Body of pancreas (tissue), 4 donors: ENCODE data around the gene MFSD1. TPM values are rescaled to one million over a fixed set of nuclear protein-coding genes. Genes with fewer than 3 reads are reported as not detected.

Experiments used
- ATAC-seq: fragments of 150-250 bp; one replicate; pipeline ENCODE4 v1.9.1; 2016
- DNase-seq, 4 donors: peaks; one replicate each; pipeline ENCODE4 v3.0.0-alpha.2; 2019
- H3K27ac ChIP-seq, 4 donors: fragments of 200-600 bp; sonication (generic); 1 replicate in 3 of 4; 2 replicates in 1 of 4; pipeline versions ENCODE4 v1.5.1 to v1.6.1; 2016 to 2019; ENCODE audit warnings: mild to moderate bottlenecking in 1 of 4, mixed read lengths in 1 of 4, moderate library complexity in 1 of 4
- H3K27me3 ChIP-seq, 2 donors: fragments of 200-600 bp; sonication (generic); one replicate each; pipeline ENCODE4 v1.6.0; 2016; ENCODE audit warnings: mild to moderate bottlenecking in 1 of 2
- H3K36me3 ChIP-seq, 2 donors: fragments of 200-600 bp; sonication (generic); replicated peaks in 1 of 2; 2 replicates each; pipeline ENCODE4 v1.5.1; 2016; ENCODE audit warnings: low read depth in 2 of 2; ENCODE audit not compliant: insufficient read depth in 1 of 2
- H3K4me1 ChIP-seq: fragments of 200-600 bp; sonication (generic); one replicate; pipeline ENCODE4 v1.6.0; 2016
- H3K4me3 ChIP-seq, 2 donors: fragments of 200-600 bp; sonication (generic); 1 replicate in 1 of 2; 2 replicates in 1 of 2; pipeline ENCODE4 v1.5.1; 2016 to 2019
- H3K9me3 ChIP-seq, 3 donors: fragments of 200-600 bp; sonication (generic); 1 replicate in 2 of 3; 2 replicates in 1 of 3; pipeline ENCODE4 v1.5.1; 2016
- POLR2A ChIP-seq, 3 donors: fragments of 450-650 bp; IDR thresholded peaks; one replicate each; pipeline ENCODE4 v1.6.1; 2016; ENCODE audit warnings: antibody characterized with exemption in 3 of 3, mild to moderate bottlenecking in 2 of 3
- WGBS, 2 donors: methylation state at CpG; one replicate each; pipeline ENCODE4 v1.1.5; 2017; 5-methylcytosine and 5-hydroxymethylcytosine counted together
- intact Hi-C: fragments of 100-400 bp; cut with DNase I; formaldehyde crosslinking; loops from one replicate; pipeline ENCODE4 v1.15.1; 2023
- total RNA-seq, 2 donors: library from RNA; depleted of rRNA; stranded (reverse); fragments of >200 nt; gene quantifications; one replicate each; pipeline ENCODE4 v1.1.0, GENCODE V29; 2016
- TF ChIP-seq, protein P1 (sequence below), 7 experiments: fragments of 450-650 bp in 4 of 7; fragments of 200-600 bp in 3 of 7; sonication (generic) in 3 of 7; IDR thresholded peaks; one replicate each; pipeline ENCODE4 v1.5.1; 2016 to 2019; ENCODE audit warnings: antibody characterized with exemption in 7 of 7

The MFSD1 gene
- total RNA-seq, 2 donors from 2014 or later, result 33.3 to 54.2 TPM

DNA sequence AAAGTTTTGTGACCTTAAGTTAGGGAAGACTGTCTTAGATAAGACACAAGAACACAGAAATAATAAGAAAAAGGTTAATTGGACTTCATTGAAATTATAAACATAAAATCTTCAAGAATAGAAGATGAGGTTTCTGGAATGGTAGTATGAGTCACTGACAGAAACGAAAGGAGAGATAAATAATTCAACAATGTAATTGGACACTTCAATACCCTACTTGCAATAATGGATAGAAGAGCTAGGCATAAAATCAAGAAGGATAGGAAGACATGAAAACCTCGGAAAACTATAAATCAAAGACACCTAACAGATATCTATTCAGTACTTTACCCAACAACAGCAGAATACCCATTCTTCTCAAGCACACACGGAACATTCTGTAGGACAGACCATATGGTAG lies 15.9 kb upstream of the MFSD1 start:
- H3K27me3 ChIP-seq, result no peaks in the 10 kb centered on the region
- H3K36me3 ChIP-seq, result no peaks in the 10 kb centered on the region
- intact Hi-C loops, result no loop called here
- ATAC-seq, result no peak
- TF ChIP-seq POLR2A (IDR thresholded peaks at IDR 0.05), result no peak
- TF ChIP-seq, protein P1, sequence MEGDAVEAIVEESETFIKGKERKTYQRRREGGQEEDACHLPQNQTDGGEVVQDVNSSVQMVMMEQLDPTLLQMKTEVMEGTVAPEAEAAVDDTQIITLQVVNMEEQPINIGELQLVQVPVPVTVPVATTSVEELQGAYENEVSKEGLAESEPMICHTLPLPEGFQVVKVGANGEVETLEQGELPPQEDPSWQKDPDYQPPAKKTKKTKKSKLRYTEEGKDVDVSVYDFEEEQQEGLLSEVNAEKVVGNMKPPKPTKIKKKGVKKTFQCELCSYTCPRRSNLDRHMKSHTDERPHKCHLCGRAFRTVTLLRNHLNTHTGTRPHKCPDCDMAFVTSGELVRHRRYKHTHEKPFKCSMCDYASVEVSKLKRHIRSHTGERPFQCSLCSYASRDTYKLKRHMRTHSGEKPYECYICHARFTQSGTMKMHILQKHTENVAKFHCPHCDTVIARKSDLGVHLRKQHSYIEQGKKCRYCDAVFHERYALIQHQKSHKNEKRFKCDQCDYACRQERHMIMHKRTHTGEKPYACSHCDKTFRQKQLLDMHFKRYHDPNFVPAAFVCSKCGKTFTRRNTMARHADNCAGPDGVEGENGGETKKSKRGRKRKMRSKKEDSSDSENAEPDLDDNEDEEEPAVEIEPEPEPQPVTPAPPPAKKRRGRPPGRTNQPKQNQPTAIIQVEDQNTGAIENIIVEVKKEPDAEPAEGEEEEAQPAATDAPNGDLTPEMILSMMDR (IDR thresholded peaks at IDR 0.05), result no peak
- H3K4me3 ChIP-seq, result no peak overlapping the region
- no peaks in the 10 kb centered on the region for H3K4me1 ChIP-seq
- DNase-seq, result no peak
- H3K27ac ChIP-seq, result no peak overlapping the region
- H3K9me3 ChIP-seq, result no peaks in the 10 kb centered on the region
- WGBS, 2 donors, result 75 to 83% methylated on average over 3 of the region's 3 CpGs

DNA sequence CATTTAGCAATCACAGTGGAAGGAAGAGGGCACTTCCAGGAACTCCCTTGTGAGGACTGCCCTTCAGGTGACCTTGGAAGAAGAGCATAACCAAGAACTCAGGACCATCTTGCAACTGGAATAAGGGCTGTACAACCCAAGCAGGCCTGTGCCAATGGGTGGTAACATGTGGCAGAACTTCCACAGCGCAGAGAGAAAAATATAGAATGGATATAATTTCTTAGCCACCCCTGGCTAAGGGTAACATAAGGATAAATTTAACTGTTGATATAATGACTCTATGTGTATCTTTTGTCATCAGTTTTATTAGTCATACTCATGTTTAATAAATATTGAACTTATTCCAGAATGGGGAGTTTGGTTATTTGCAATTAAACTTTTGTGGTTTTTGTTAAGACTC lies 13.4 kb upstream of the MFSD1 start:
- Histone ChIP-seq H3K9me3 (no peaks in the 10 kb centered on the region), H3K27me3 (no peaks in the 10 kb centered on the region), H3K27ac (no peak overlapping the region), H3K4me1 (no peaks in the 10 kb centered on the region), H3K36me3 (no peaks in the 10 kb centered on the region), H3K4me3 (no peak overlapping the region)
- WGBS, 2 donors, result 100% methylated on average over 1 of the region's 1 CpG
- TF ChIP-seq, protein P1 (IDR thresholded peaks at IDR 0.05), result no peak
- no peak for TF ChIP-seq POLR2A (IDR thresholded peaks at IDR 0.05)
- intact Hi-C loops, result no loop called here
- DNase-seq, result no peak
- ATAC-seq, result no peak

DNA sequence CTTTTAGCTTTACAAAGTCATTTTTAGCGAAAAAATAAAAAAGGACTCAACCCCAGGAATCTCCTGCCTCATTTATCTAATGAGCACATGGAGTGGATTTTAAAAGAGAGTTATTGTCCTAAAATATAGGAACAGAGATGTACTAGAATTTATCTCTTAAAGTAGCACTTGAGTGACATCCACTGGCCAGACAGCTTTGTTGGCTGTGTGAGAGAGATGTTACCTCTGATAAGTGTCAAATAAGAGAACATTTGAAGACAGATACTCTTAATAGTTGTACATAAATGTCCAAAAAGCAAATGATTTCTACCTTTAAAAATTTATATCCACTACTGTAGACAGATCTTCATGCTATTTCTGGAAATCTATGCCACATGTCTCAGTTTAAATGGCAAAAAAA lies 12.3 kb upstream of the MFSD1 start:
- DNase-seq (no peak), ATAC-seq (no peak)
- Histone ChIP-seq H3K4me3 (no peak overlapping the region), H3K4me1 (no peaks in the 10 kb centered on the region), H3K27me3 (no peaks in the 10 kb centered on the region), H3K9me3 (no peaks in the 10 kb centered on the region), H3K27ac (no peak overlapping the region), H3K36me3 (no peaks in the 10 kb centered on the region)
- no peak for TF ChIP-seq POLR2A (IDR thresholded peaks at IDR 0.05)
- TF ChIP-seq, protein P1 (IDR thresholded peaks at IDR 0.05), result peak in 1 of 7 experiments; percentile 9
- intact Hi-C loops, result no loop called here
- WGBS, 2 donors, result 84 to 91% methylated on average over 1 of the region's 1 CpG

DNA sequence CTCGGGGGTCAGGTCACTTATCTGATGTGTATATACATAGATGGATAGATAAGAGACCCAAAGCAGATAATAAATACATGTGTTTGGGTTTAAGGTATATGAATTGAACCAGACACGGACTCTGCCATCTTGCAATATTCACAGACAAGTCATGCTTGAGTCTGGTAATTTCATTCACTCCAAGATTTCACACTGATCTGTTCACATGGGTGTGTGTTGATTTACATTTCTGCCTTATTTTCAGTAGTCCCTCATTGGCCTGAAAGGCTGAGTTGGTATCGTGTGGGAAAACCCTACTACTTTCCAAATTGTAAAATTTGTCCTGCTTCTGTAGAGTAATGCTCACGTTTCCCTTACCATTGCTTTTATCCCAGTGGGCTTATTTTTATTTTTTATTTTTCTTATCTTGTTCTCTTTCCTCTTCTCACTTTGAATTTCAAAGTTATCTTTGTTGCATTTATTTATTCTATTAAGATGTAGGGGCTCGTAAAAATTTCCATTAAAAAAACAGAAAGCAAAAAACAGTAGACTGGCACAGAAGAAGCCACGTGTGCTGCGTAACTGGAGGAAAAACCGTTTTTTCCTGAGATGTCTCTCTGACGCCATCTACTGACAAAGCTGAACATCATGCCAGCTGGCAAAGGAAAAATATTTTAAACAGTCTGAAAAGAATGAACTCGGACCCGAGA lies 10.8 kb upstream of the MFSD1 start:
- no peak overlapping the region for H3K4me3 ChIP-seq

More for the DNA sequence above, 10.8 kb upstream of the MFSD1 start:
- WGBS, 2 donors, result 4 to 7% methylated on average over 11 of the region's 11 CpGs
- Histone ChIP-seq H3K36me3 (no peaks in the 10 kb centered on the region), H3K9me3 (no peaks in the 10 kb centered on the region), H3K27me3 (no peaks in the 10 kb centered on the region), H3K4me1 (no peaks in the 10 kb centered on the region), H3K27ac (no peak overlapping the region)
- intact Hi-C loops, result no loop called here
- no peak for TF ChIP-seq POLR2A (IDR thresholded peaks at IDR 0.05)
- TF ChIP-seq, protein P1 (IDR thresholded peaks at IDR 0.05), result peak; percentile 49 to 85 (median 76)
- DNase-seq, result peak in 2 of 4 donors; percentile 23 to 25
- ATAC-seq, result peak; percentile 70
